Fibroblast of skin of abdomen (primary cell): ENCODE data around the gene ZDHHC19.
"Not testable (repeated sequence)": the region's sequence is repeated elsewhere in the genome, so short reads cannot be mapped to it uniquely, and the experiment has no call there.

ENCODE experiments used
- DNase-seq: peaks from one replicate; pipeline ENCODE4 v3.0.0-alpha.2; 2013

ZDHHC19 gene

GRCh38 chr3:196177567-196177966 lies 33.6 kb downstream of the ZDHHC19 start:
- no peak for DNase-seq

- DNase-seq: no peak
These were observed 35.5 kb downstream of the ZDHHC19 start for GRCh38 chr3:196175722-196176121.

GRCh38 chr3:196175116-196175625 lies 36.0 kb downstream of the ZDHHC19 start:
- no peak for DNase-seq

- no peak for DNase-seq
These were observed 36.5 kb downstream of the ZDHHC19 start for GRCh38 chr3:196174652-196175051.

- not testable (repeated sequence) for DNase-seq
These were observed 40.9 kb downstream of the ZDHHC19 start for GRCh38 chr3:196170296-196170695.

GRCh38 chr3:196169836-196170240 lies 41.4 kb downstream of the ZDHHC19 start:
- DNase-seq: no peak

- DNase-seq: no peak
These were observed 42.3 kb downstream of the ZDHHC19 start for GRCh38 chr3:196168808-196169391.

- DNase-seq: no peak
These were observed 44.5 kb downstream of the ZDHHC19 start for GRCh38 chr3:196166741-196167140.

GRCh38 chr3:196165850-196166249 lies 45.4 kb downstream of the ZDHHC19 start:
- no peak for DNase-seq

GRCh38 chr3:196165006-196165575 lies 46.1 kb downstream of the ZDHHC19 start:
- not testable (repeated sequence) for DNase-seq

- DNase-seq: no peak
These were observed 46.6 kb downstream of the ZDHHC19 start for GRCh38 chr3:196164576-196164975.

GRCh38 chr3:196163666-196164493 lies 47.3 kb downstream of the ZDHHC19 start:
- DNase-seq: no peak

GRCh38 chr3:196163212-196163611 lies 48.0 kb downstream of the ZDHHC19 start:
- DNase-seq: no peak

- DNase-seq: no peak
These were observed 48.5 kb downstream of the ZDHHC19 start for GRCh38 chr3:196162679-196163078.

- peak; percentile 29 for DNase-seq
These were observed 51.0 kb downstream of the ZDHHC19 start for GRCh38 chr3:196159952-196160804.

- DNase-seq: no peak
These were observed 51.7 kb downstream of the ZDHHC19 start for GRCh38 chr3:196159526-196159925.

GRCh38 chr3:196156160-196156559 lies 55.0 kb downstream of the ZDHHC19 start:
- DNase-seq: no peak

- DNase-seq: no peak
These were observed 60.7 kb downstream of the ZDHHC19 start for GRCh38 chr3:196150481-196150880.

- DNase-seq: no peak
These were observed 61.3 kb downstream of the ZDHHC19 start for GRCh38 chr3:196149831-196150301.

GRCh38 chr3:196149375-196149774 lies 61.8 kb downstream of the ZDHHC19 start:
- DNase-seq: no peak
